Esophagus squamous epithelium (tissue), 5 donors: ENCODE data around the gene ARPC2. TPM values are rescaled to one million over a fixed set of nuclear protein-coding genes. Genes with fewer than 3 reads are reported as not detected.

ENCODE experiments used
- DNase-seq: peaks from one replicate; lab custom pipeline; 2025; lab: John Stamatoyannopoulos, UW
- H3K27ac ChIP-seq, 4 donors: fragments of 200-600 bp; sonication (generic); one replicate each; pipeline ENCODE4 v1.5.1; 2016 to 2019; ENCODE audit warnings: mild to moderate bottlenecking in 1 of 4
- H3K27me3 ChIP-seq, 4 donors: fragments of 200-600 bp; sonication (generic); 1 replicate in 3 of 4; 2 replicates in 1 of 4; pipeline versions ENCODE4 v1.5.1 to v1.6.0; 2017 to 2021; ENCODE audit warnings: antibody characterized with exemption in 1 of 4
- H3K36me3 ChIP-seq, 3 donors: fragments of 200-600 bp; sonication (generic); one replicate each; pipeline ENCODE4 v1.5.1; 2016 to 2019
- H3K4me1 ChIP-seq, 3 donors: fragments of 200-600 bp; sonication (generic); one replicate each; pipeline ENCODE4 v1.5.1; 2017 to 2019
- H3K4me3 ChIP-seq, 4 donors: fragments of 200-600 bp; sonication (generic); 1 replicate in 3 of 4; 2 replicates in 1 of 4; pipeline ENCODE4 v1.5.1; 2016 to 2019; ENCODE audit warnings: mild to moderate bottlenecking in 2 of 4, moderate library complexity in 1 of 4
- H3K9me3 ChIP-seq, 3 donors: fragments of 200-600 bp; sonication (generic); one replicate each; pipeline ENCODE4 v1.5.1; 2016 to 2019
- POLR2A ChIP-seq, 4 donors: fragments of 450-650 bp; IDR thresholded peaks; one replicate each; pipeline ENCODE4 v1.6.1; 2017; ENCODE audit warnings: antibody characterized with exemption in 4 of 4, mild to moderate bottlenecking in 4 of 4, moderate library complexity in 3 of 4
- WGBS, 2 donors: methylation state at CpG; one replicate each; pipeline ENCODE4 v1.1.5; 2018; 5-methylcytosine and 5-hydroxymethylcytosine counted together
- intact Hi-C: fragments of 100-400 bp; cut with DNase I; formaldehyde crosslinking; loops from one replicate; pipeline ENCODE4 v1.15.0; 2022
- total RNA-seq, 4 donors: library from RNA; depleted of rRNA; stranded (reverse); fragments of >200 nt; gene quantifications; one replicate each; pipeline ENCODE4 v1.1.0, GENCODE V29; 2016
- TF ChIP-seq, protein P1 (sequence below), 6 experiments: fragments of 450-650 bp in 4 of 6; fragments of 200-600 bp in 2 of 6; sonication (generic) in 2 of 6; IDR thresholded peaks; one replicate each; pipeline ENCODE4 v1.5.1; 2016 to 2019; ENCODE audit warnings: antibody characterized with exemption in 6 of 6, mild to moderate bottlenecking in 4 of 6, moderate library complexity in 4 of 6
- donor health status: DM: yes; HTN: yes; CAD: no.

Gene ARPC2
- total RNA-seq, 4 donors from 2014 or later, result 465 to 690 (median 542) TPM

DNA sequence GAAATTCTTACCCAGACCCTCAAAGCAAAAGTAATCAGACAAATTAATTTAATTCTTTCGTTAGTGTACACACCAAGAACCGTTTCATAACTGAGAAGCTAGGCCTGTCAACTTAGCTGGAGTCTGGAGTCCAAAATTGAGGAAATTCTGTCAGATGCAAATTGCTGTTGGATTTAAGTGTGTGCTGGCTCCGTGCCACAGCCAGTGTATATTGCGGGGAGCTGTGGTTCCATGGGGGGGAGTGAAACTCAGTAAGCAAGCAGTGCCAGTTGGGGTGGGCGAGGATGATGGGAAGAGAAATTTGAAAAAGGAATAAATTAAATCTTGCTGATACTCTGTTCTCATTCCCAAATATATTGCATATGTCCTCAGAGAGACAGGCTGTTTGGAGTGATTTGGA, 4.0 kb downstream of the ARPC2 start:
- H3K4me1 ChIP-seq, result peaks cover 36 to 88% (median 68%) of the 10 kb centered on the region in 3 donors
- WGBS, 2 donors, result 27 to 34% methylated on average over 5 of the region's 5 CpGs
- no peak for DNase-seq
- TF ChIP-seq, protein P1, sequence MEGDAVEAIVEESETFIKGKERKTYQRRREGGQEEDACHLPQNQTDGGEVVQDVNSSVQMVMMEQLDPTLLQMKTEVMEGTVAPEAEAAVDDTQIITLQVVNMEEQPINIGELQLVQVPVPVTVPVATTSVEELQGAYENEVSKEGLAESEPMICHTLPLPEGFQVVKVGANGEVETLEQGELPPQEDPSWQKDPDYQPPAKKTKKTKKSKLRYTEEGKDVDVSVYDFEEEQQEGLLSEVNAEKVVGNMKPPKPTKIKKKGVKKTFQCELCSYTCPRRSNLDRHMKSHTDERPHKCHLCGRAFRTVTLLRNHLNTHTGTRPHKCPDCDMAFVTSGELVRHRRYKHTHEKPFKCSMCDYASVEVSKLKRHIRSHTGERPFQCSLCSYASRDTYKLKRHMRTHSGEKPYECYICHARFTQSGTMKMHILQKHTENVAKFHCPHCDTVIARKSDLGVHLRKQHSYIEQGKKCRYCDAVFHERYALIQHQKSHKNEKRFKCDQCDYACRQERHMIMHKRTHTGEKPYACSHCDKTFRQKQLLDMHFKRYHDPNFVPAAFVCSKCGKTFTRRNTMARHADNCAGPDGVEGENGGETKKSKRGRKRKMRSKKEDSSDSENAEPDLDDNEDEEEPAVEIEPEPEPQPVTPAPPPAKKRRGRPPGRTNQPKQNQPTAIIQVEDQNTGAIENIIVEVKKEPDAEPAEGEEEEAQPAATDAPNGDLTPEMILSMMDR (IDR thresholded peaks at IDR 0.05), result no peak
- H3K9me3 ChIP-seq, result no peaks in the 10 kb centered on the region
- H3K27ac ChIP-seq, result peak overlapping the region in 3 of 4 donors; percentile 25 to 100 (median 99)
- H3K36me3 ChIP-seq, result peaks cover 0 to 44% (median 8%) of the 10 kb centered on the region in 3 donors
- no peak overlapping the region for H3K4me3 ChIP-seq
- intact Hi-C loops, result no loop called here
- no peaks in the 10 kb centered on the region for H3K27me3 ChIP-seq

GRCh38 chr2:218223046-218223445, 6.1 kb downstream of the ARPC2 start:
- intact Hi-C loops, result no loop called here
- Histone ChIP-seq H3K4me3 (no peak overlapping the region), H3K4me1 (peaks cover 31 to 96% (median 72%) of the 10 kb centered on the region in 3 donors), H3K27me3 (no peaks in the 10 kb centered on the region), H3K36me3 (peaks cover 0 to 65% (median 24%) of the 10 kb centered on the region in 3 donors), H3K9me3 (no peaks in the 10 kb centered on the region), H3K27ac (peak overlapping the region in 3 of 4 donors; percentile 31 to 100 (median 57))
- DNase-seq, result no peak
- WGBS, 2 donors, result 26 to 44% methylated on average over 5 of the region's 5 CpGs
- TF ChIP-seq, protein P1 (IDR thresholded peaks at IDR 0.05), result no peak

DNA sequence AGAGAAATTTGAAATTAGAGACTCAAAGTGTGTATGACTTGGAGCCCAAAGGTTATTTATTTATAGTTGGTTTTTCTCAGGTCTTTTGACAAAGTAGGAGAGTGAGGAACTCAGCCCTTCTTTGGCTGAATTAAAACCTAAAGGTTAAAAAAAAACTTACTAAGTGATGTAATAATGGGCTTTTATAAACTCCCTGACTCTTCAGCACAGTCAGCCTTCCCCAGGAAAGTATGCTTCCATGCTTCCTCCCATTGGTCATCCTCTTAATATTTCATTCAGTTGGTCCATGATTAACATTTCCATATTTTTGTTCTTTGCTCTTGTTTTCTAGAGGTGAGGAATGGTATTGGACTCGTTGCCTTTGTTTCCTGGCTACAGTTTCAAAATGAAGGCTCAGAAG, 7.2 kb downstream of the ARPC2 start:
- H3K36me3 ChIP-seq, result peaks cover 0 to 76% (median 34%) of the 10 kb centered on the region in 3 donors
- peaks cover 40 to 96% (median 73%) of the 10 kb centered on the region in 3 donors for H3K4me1 ChIP-seq
- intact Hi-C loops, result no loop called here

DNA sequence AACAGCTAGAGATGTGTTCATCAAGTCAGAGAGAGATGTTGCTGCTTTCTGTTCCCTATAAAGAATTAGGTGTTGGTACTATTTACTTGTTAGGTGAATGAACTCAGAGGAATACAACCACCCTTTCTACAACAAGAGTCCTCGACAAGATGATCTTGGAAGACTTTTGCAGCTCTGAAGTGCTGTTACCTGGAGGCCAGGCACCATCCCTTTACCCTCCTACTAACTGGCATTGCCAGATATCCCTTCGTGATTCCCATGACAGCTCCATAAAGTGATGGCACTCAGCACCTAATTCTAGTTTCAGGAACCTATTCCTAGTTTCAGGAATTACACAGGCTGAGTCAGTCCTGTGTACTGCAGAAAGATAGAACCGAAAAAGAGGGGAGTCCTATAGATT, 9.9 kb downstream of the ARPC2 start:
- WGBS, 2 donors, result 72 to 78% methylated on average over 3 of the region's 3 CpGs
- H3K36me3 ChIP-seq, result peaks cover 4 to 90% (median 48%) of the 10 kb centered on the region in 3 donors
- H3K27ac ChIP-seq, result no peak overlapping the region
- no peak for DNase-seq
- peaks cover 26 to 94% (median 61%) of the 10 kb centered on the region in 3 donors for H3K4me1 ChIP-seq
- no peak overlapping the region for H3K4me3 ChIP-seq
- no peaks in the 10 kb centered on the region for H3K9me3 ChIP-seq
- intact Hi-C loops, result no loop called here
- no peaks in the 10 kb centered on the region for H3K27me3 ChIP-seq
- no peak for TF ChIP-seq POLR2A (IDR thresholded peaks at IDR 0.05)
- TF ChIP-seq, protein P1 (IDR thresholded peaks at IDR 0.05), result no peak

More for the DNA sequence above, 7.2 kb downstream of the ARPC2 start:
- Histone ChIP-seq H3K9me3 (no peaks in the 10 kb centered on the region), H3K4me3 (no peak overlapping the region), H3K27ac (no peak overlapping the region), H3K27me3 (no peaks in the 10 kb centered on the region)
- WGBS, 2 donors, result 41 to 42% methylated on average over 1 of the region's 1 CpG
- no peak for TF ChIP-seq POLR2A (IDR thresholded peaks at IDR 0.05)
- TF ChIP-seq, protein P1 (IDR thresholded peaks at IDR 0.05), result no peak
- DNase-seq, result no peak

- TF ChIP-seq POLR2A (IDR thresholded peaks at IDR 0.05), result no peak
- TF ChIP-seq, protein P1 (IDR thresholded peaks at IDR 0.05), result no peak
- whole genome bisulfite sequencing, 2 donors, result 72 to 79% methylated on average over 6 of the region's 6 CpGs
- Histone ChIP-seq H3K4me3 (no peak overlapping the region), H3K36me3 (peaks cover 12 to 100% (median 61%) of the 10 kb centered on the region in 3 donors), H3K27me3 (no peaks in the 10 kb centered on the region), H3K4me1 (peaks cover 17 to 77% (median 44%) of the 10 kb centered on the region in 3 donors), H3K27ac (peak overlapping the region; percentile 49 to 78 (median 68)), H3K9me3 (no peaks in the 10 kb centered on the region)
- no peak for DNase-seq
- intact Hi-C loops, result no loop called here
Observed at GRCh38 chr2:218228366-218229090, 11.5 kb downstream of the ARPC2 start.
